Vagina (tissue), 2 donors: ENCODE results near the gene SDC3. TPM values are rescaled to one million over a fixed set of nuclear protein-coding genes. Genes with fewer than 3 reads are reported as not detected.

Experiments
- DNase-seq, 2 donors: peaks; one replicate each; pipeline ENCODE4 v3.0.0-alpha.2; 2017; ENCODE audit errors: extremely low spot score in 2 of 2
- H3K27ac ChIP-seq: fragments of 200-600 bp; sonication (generic); one replicate; pipeline ENCODE4 v1.5.1; 2019
- H3K27me3 ChIP-seq: fragments of 200-600 bp; sonication (generic); one replicate; pipeline ENCODE4 v1.5.1; 2019
- H3K36me3 ChIP-seq, 2 donors: fragments of 200-600 bp; sonication (generic); one replicate each; pipeline ENCODE4 v1.5.1; 2017 to 2019
- H3K4me1 ChIP-seq: fragments of 200-600 bp; sonication (generic); one replicate; pipeline ENCODE4 v1.5.1; 2019
- H3K4me3 ChIP-seq, 2 donors: fragments of 200-600 bp; sonication (generic); 1 replicate in 1 of 2; 2 replicates in 1 of 2; pipeline ENCODE4 v1.5.1; 2016 to 2019
- H3K9me3 ChIP-seq: fragments of 200-600 bp; sonication (generic); one replicate; pipeline ENCODE4 v1.5.1; 2019
- CTCF ChIP-seq, 3 experiments: fragments of 450-650 bp in 2 of 3; fragments of 200-600 bp in 1 of 3; sonication (generic) in 1 of 3; IDR thresholded peaks; one replicate each; pipeline ENCODE4 v1.5.1; 2017 to 2019; ENCODE audit warnings: antibody characterized with exemption in 3 of 3, mild to moderate bottlenecking in 2 of 3, moderate library complexity in 2 of 3
- POLR2A ChIP-seq, 2 donors: fragments of 450-650 bp; IDR thresholded peaks; one replicate each; pipeline ENCODE4 v1.6.1; 2017; ENCODE audit warnings: antibody characterized with exemption in 2 of 2, mild to moderate bottlenecking in 2 of 2, moderate library complexity in 2 of 2
- POLR2AphosphoS5 ChIP-seq, 2 donors: sonication (generic); formaldehyde crosslinking; IDR thresholded peaks; one replicate each; pipeline ENCODE4 v1.9.0; 2017; ENCODE audit warnings: antibody characterized with exemption in 2 of 2, mild to moderate bottlenecking in 2 of 2, low read depth in 1 of 2; ENCODE audit not compliant: insufficient read depth in 1 of 2
- intact Hi-C: fragments of 100-400 bp; cut with DNase I; formaldehyde crosslinking; loops from one replicate; pipeline ENCODE4 v1.15.1; 2023
- total RNA-seq: library from RNA; depleted of rRNA; stranded (reverse); fragments of >200 nt; gene quantifications from one replicate; pipeline ENCODE4 v1.2.3, GENCODE V29; 2016

SDC3 gene
- total RNA-seq, 1 donor from 2014 or later = 20.1 TPM

GRCh38 chr1:30839827-30840359 is 68.7 kb downstream of the SDC3 start:
- no peak for DNase-seq
- Histone ChIP-seq H3K4me3 (no peak overlapping the region), H3K4me1 (peaks cover 7% of the 10 kb centered on the region), H3K27ac (no peak overlapping the region), H3K27me3 (no peaks in the 10 kb centered on the region), H3K36me3 (no peaks in the 10 kb centered on the region), H3K9me3 (no peaks in the 10 kb centered on the region)
- intact Hi-C loops = no loop called here
- TF ChIP-seq POLR2AphosphoS5 (IDR thresholded peaks at IDR 0.05; ENCODE audit: insufficient read depth in 1 of 2, low read depth in 1 of 2) (no peak), CTCF (IDR thresholded peaks at IDR 0.05) (no peak)

GRCh38 chr1:30838996-30839395 is 69.6 kb downstream of the SDC3 start:
- Histone ChIP-seq H3K4me1 (peaks cover 7% of the 10 kb centered on the region), H3K4me3 (no peak overlapping the region), H3K36me3 (no peaks in the 10 kb centered on the region), H3K9me3 (no peaks in the 10 kb centered on the region), H3K27ac (no peak overlapping the region), H3K27me3 (no peaks in the 10 kb centered on the region)
- intact Hi-C loops = no loop called here
- TF ChIP-seq POLR2AphosphoS5 (IDR thresholded peaks at IDR 0.05; ENCODE audit: insufficient read depth in 1 of 2, low read depth in 1 of 2) (no peak), POLR2A (IDR thresholded peaks at IDR 0.05) (no peak), CTCF (IDR thresholded peaks at IDR 0.05) (no peak)
- DNase-seq = no peak

- intact Hi-C loops = no loop called here
- Histone ChIP-seq H3K4me3 (no peak overlapping the region), H3K27me3 (no peaks in the 10 kb centered on the region), H3K9me3 (no peaks in the 10 kb centered on the region), H3K27ac (no peak overlapping the region), H3K4me1 (peaks cover 7% of the 10 kb centered on the region), H3K36me3 (no peaks in the 10 kb centered on the region)
- DNase-seq = no peak
- TF ChIP-seq CTCF (IDR thresholded peaks at IDR 0.05) (no peak), POLR2AphosphoS5 (IDR thresholded peaks at IDR 0.05; ENCODE audit: insufficient read depth in 1 of 2, low read depth in 1 of 2) (no peak), POLR2A (IDR thresholded peaks at IDR 0.05) (no peak)
These were observed 70.9 kb downstream of the SDC3 start for GRCh38 chr1:30837653-30838052.

- intact Hi-C loops = no loop called here
- H3K27ac ChIP-seq = no peak overlapping the region
- TF ChIP-seq CTCF (IDR thresholded peaks at IDR 0.05) = no peak
- no peak for TF ChIP-seq POLR2AphosphoS5 (IDR thresholded peaks at IDR 0.05; ENCODE audit: insufficient read depth in 1 of 2, low read depth in 1 of 2)
- no peak for TF ChIP-seq POLR2A (IDR thresholded peaks at IDR 0.05)
These were observed 74.3 kb downstream of the SDC3 start for GRCh38 chr1:30834253-30834652.

GRCh38 chr1:30830537-30830936 is 78.0 kb downstream of the SDC3 start:
- H3K27ac ChIP-seq = no peak overlapping the region
- no peak overlapping the region for H3K4me3 ChIP-seq
- no peak for DNase-seq
- no peaks in the 10 kb centered on the region for H3K4me1 ChIP-seq
- no peaks in the 10 kb centered on the region for H3K27me3 ChIP-seq
- H3K36me3 ChIP-seq = no peaks in the 10 kb centered on the region
- no peaks in the 10 kb centered on the region for H3K9me3 ChIP-seq
- intact Hi-C loops = no loop called here
- TF ChIP-seq POLR2A (IDR thresholded peaks at IDR 0.05) (no peak), CTCF (IDR thresholded peaks at IDR 0.05) (no peak)

More at GRCh38 chr1:30834253-30834652, 74.3 kb downstream of the SDC3 start:
- no peaks in the 10 kb centered on the region for H3K27me3 ChIP-seq
- no peaks in the 10 kb centered on the region for H3K4me1 ChIP-seq
- no peak overlapping the region for H3K4me3 ChIP-seq
- H3K9me3 ChIP-seq = no peaks in the 10 kb centered on the region
- H3K36me3 ChIP-seq = no peaks in the 10 kb centered on the region
- no peak for DNase-seq
